Astrocyte (in vitro differentiated cells and primary cell): ENCODE data around the gene TEKT5. TPM values are rescaled to one million over a fixed set of nuclear protein-coding genes. Genes with fewer than 3 reads are reported as not detected.

Experiments used
- DNase-seq: peaks from one replicate; pipeline ENCODE4 v3.0.0-alpha.2; 2010; ENCODE audit warnings: low read depth
- FAIRE-seq: peaks from 2 replicates; lab custom pipeline; 2011; peaks lifted over from hg19 to GRCh38; lab: Jason Lieb, UNC
- H2AFZ ChIP-seq: 2 replicates; pipeline ENCODE4 v1.6.0; 2012; ENCODE audit warnings: low read depth, low read length, inconsistent platforms
- H3K27ac ChIP-seq: 2 replicates; pipeline ENCODE4 v1.5.1; 2011; ENCODE audit warnings: low read depth, low read length, inconsistent platforms
- H3K27me3 ChIP-seq: 2 replicates; pipeline ENCODE4 v1.6.0; 2011; ENCODE audit warnings: low read length, inconsistent platforms; ENCODE audit not compliant: insufficient read depth
- H3K36me3 ChIP-seq: 2 replicates; pipeline ENCODE4 v1.5.1; 2011; ENCODE audit warnings: low read length, inconsistent platforms; ENCODE audit not compliant: insufficient read depth
- H3K4me1 ChIP-seq: 2 replicates; pipeline ENCODE4 v1.5.1; 2011; ENCODE audit warnings: low read length, inconsistent platforms; ENCODE audit not compliant: insufficient read depth
- H3K4me2 ChIP-seq: 2 replicates; pipeline ENCODE4 v1.6.0; 2012; ENCODE audit warnings: low read length, inconsistent platforms
- H3K4me3 ChIP-seq: 2 replicates; pipeline ENCODE4 v1.5.1; 2011; ENCODE audit warnings: low read depth, mild to moderate bottlenecking, low read length, inconsistent platforms; ENCODE audit not compliant: insufficient read depth
- H3K79me2 ChIP-seq: 2 replicates; pipeline ENCODE4 v1.6.0; 2012; ENCODE audit warnings: mild to moderate bottlenecking, low read length, inconsistent platforms; ENCODE audit not compliant: insufficient read depth
- H3K9ac ChIP-seq: 2 replicates; pipeline ENCODE4 v1.6.0; 2012; ENCODE audit warnings: mild to moderate bottlenecking, low read length, inconsistent platforms
- H3K9me3 ChIP-seq: 2 replicates; pipeline ENCODE4 v1.5.1; 2012; ENCODE audit warnings: low read depth, mild to moderate bottlenecking, low read length, inconsistent platforms; ENCODE audit not compliant: insufficient read depth
- H4K20me1 ChIP-seq: 2 replicates; pipeline ENCODE4 v1.6.0; 2012; ENCODE audit warnings: low read length, inconsistent platforms; ENCODE audit not compliant: insufficient read depth
- H3K27ac Mint-ChIP-seq: one replicate; pipeline ENCODE4 v1.8.0; 2021; ENCODE audit warnings: mild to moderate bottlenecking, mixed read lengths; ENCODE audit not compliant: unreplicated experiment
- H3K27me3 Mint-ChIP-seq: one replicate; pipeline ENCODE4 v1.8.0; 2021; ENCODE audit warnings: low read depth, mixed read lengths; ENCODE audit not compliant: unreplicated experiment
- H3K36me3 Mint-ChIP-seq: one replicate; pipeline ENCODE4 v1.8.0; 2021; ENCODE audit warnings: low read depth, mixed read lengths; ENCODE audit not compliant: unreplicated experiment
- H3K4me1 Mint-ChIP-seq: one replicate; pipeline ENCODE4 v1.8.0; 2021; ENCODE audit warnings: low read depth, mixed read lengths; ENCODE audit not compliant: unreplicated experiment
- H3K4me3 Mint-ChIP-seq: one replicate; pipeline ENCODE4 v1.8.0; 2021; ENCODE audit warnings: mild to moderate bottlenecking, moderate library complexity, mixed read lengths; ENCODE audit not compliant: unreplicated experiment
- H3K9me3 Mint-ChIP-seq: one replicate; pipeline ENCODE4 v1.8.0; 2021; ENCODE audit warnings: mild to moderate bottlenecking, mixed read lengths; ENCODE audit not compliant: unreplicated experiment
- EZH2 ChIP-seq: IDR thresholded peaks from 2 replicates; pipeline ENCODE4 v1.6.1; 2012; ENCODE audit warnings: mild to moderate bottlenecking, low read length, inconsistent platforms; ENCODE audit not compliant: insufficient read depth
- total RNA-seq: library from RNA; stranded (reverse); gene quantifications from 2 replicates; pipeline ENCODE4 v1.2.1, GENCODE V29; 2021
- TF ChIP-seq, protein P1 (sequence below): IDR thresholded peaks from 2 replicates; pipeline ENCODE4 v1.5.1; 2011; ENCODE audit warnings: low read depth, mild to moderate bottlenecking, inconsistent platforms, low read length, moderate library complexity; ENCODE audit not compliant: insufficient read depth

Gene TEKT5
- total RNA-seq, 1 donor from 2014 or later, result not detected

DNA sequence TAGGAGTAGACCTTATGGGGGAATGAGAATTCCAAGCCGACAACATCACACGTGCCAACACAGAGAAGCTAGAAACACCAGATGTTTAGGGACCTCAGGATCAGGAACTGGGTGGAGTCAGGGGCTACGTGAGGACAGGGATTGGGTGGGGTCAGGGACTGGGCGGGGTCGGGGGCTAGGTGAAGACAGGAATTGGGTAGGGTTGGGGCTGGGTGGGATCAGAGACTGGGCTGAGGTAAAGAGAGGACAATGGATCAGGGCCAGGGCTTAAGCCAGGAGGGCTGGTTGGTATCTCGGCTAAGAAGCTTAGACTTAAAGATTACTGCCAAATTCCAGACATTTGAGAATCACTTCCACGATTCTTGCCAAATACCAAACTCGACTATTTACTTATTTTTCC, 11.6 kb downstream of the TEKT5 start:
- Histone ChIP-seq H3K9ac (no peak overlapping the region), H3K27ac (no peak overlapping the region), H3K27me3 (peaks cover 2% of the 10 kb centered on the region), H3K4me3 (no peak overlapping the region), H3K9me3 (no peaks in the 10 kb centered on the region), H4K20me1 (no peaks in the 10 kb centered on the region), H3K4me2 (no peak overlapping the region), H2AFZ (no peak overlapping the region), H3K4me1 (no peaks in the 10 kb centered on the region), H3K79me2 (no peaks in the 10 kb centered on the region), H3K36me3 (no peaks in the 10 kb centered on the region)
- Mint-ChIP-seq H3K4me1 (no peaks in the 10 kb centered on the region), H3K27me3 (peaks cover 15% of the 10 kb centered on the region), H3K9me3 (no peaks in the 10 kb centered on the region), H3K27ac (no peak overlapping the region), H3K4me3 (no peak overlapping the region), H3K36me3 (no peaks in the 10 kb centered on the region)
- FAIRE-seq (no peak), DNase-seq (no peak)
- no peak for TF ChIP-seq EZH2
- TF ChIP-seq, protein P1, sequence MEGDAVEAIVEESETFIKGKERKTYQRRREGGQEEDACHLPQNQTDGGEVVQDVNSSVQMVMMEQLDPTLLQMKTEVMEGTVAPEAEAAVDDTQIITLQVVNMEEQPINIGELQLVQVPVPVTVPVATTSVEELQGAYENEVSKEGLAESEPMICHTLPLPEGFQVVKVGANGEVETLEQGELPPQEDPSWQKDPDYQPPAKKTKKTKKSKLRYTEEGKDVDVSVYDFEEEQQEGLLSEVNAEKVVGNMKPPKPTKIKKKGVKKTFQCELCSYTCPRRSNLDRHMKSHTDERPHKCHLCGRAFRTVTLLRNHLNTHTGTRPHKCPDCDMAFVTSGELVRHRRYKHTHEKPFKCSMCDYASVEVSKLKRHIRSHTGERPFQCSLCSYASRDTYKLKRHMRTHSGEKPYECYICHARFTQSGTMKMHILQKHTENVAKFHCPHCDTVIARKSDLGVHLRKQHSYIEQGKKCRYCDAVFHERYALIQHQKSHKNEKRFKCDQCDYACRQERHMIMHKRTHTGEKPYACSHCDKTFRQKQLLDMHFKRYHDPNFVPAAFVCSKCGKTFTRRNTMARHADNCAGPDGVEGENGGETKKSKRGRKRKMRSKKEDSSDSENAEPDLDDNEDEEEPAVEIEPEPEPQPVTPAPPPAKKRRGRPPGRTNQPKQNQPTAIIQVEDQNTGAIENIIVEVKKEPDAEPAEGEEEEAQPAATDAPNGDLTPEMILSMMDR, result no peak

- Histone ChIP-seq H3K9me3 (no peaks in the 10 kb centered on the region), H3K79me2 (no peaks in the 10 kb centered on the region), H3K4me3 (no peak overlapping the region), H2AFZ (no peak overlapping the region), H3K27ac (no peak overlapping the region), H3K36me3 (no peaks in the 10 kb centered on the region), H4K20me1 (no peaks in the 10 kb centered on the region), H3K9ac (no peak overlapping the region), H3K4me2 (no peak overlapping the region), H3K4me1 (no peaks in the 10 kb centered on the region), H3K27me3 (peaks cover 2% of the 10 kb centered on the region)
- Mint-ChIP-seq H3K27me3 (peaks cover 15% of the 10 kb centered on the region), H3K27ac (no peak overlapping the region), H3K36me3 (no peaks in the 10 kb centered on the region), H3K4me3 (no peak overlapping the region), H3K4me1 (no peaks in the 10 kb centered on the region), H3K9me3 (no peaks in the 10 kb centered on the region)
- FAIRE-seq, result no peak
- TF ChIP-seq, protein P1, result no peak
- no peak for TF ChIP-seq EZH2
- no peak for DNase-seq
Measured at GRCh38 chr16:10682604-10683003, 12.1 kb downstream of the TEKT5 start.

- DNase-seq, result no peak
- Histone ChIP-seq H4K20me1 (no peaks in the 10 kb centered on the region), H3K4me3 (no peak overlapping the region), H3K79me2 (no peaks in the 10 kb centered on the region), H3K27ac (no peak overlapping the region), H3K27me3 (peaks cover 2% of the 10 kb centered on the region), H3K9ac (no peak overlapping the region), H3K4me2 (no peak overlapping the region), H3K36me3 (no peaks in the 10 kb centered on the region), H3K9me3 (no peaks in the 10 kb centered on the region), H3K4me1 (no peaks in the 10 kb centered on the region), H2AFZ (no peak overlapping the region)
- H3K4me3 Mint-ChIP-seq, result no peak overlapping the region
- H3K27me3 Mint-ChIP-seq, result peaks cover 17% of the 10 kb centered on the region
- no peaks in the 10 kb centered on the region for H3K9me3 Mint-ChIP-seq
- H3K27ac Mint-ChIP-seq, result no peak overlapping the region
- H3K36me3 Mint-ChIP-seq, result no peaks in the 10 kb centered on the region
- no peaks in the 10 kb centered on the region for H3K4me1 Mint-ChIP-seq
- no peak for FAIRE-seq
- TF ChIP-seq, protein P1, result no peak
- no peak for TF ChIP-seq EZH2
Measured at GRCh38 chr16:10681310-10682308, 13.1 kb downstream of the TEKT5 start.
